ENCODE results near the gene BAIAP3. TPM values are rescaled to one million over a fixed set of nuclear protein-coding genes. Genes with fewer than 3 reads are reported as not detected.

Gene BAIAP3
- total RNA-seq, 2 experiments from 2014 or later: 0.24 to 0.63 TPM

GRCh38 chr16:1338855-1339675 is 5.6 kb downstream of the BAIAP3 start:
- CTCF ChIA-PET: no interaction called here
- H3K27me3 Mint-ChIP-seq (ENCODE audit: low read depth): peaks cover 17% of the 10 kb centered on the region
- no peaks in the 10 kb centered on the region for H3K9me3 Mint-ChIP-seq (ENCODE audit: insufficient read depth)
- peaks cover 17% of the 10 kb centered on the region for H3K4me1 Mint-ChIP-seq (ENCODE audit: low read depth)
- no peak overlapping the region for H3K4me3 Mint-ChIP-seq
- DNase-seq (no peak), ATAC-seq (no peak)
- H3K27ac Mint-ChIP-seq: no peak overlapping the region
- POLR2A ChIA-PET: no interaction called here
- H3K36me3 Mint-ChIP-seq (ENCODE audit: low read depth): no peaks in the 10 kb centered on the region

- no peak for DNase-seq
Observed at GRCh38 chr16:1340730-1341494, 7.5 kb downstream of the BAIAP3 start.

GRCh38 chr16:1341495-1342420 is 8.3 kb downstream of the BAIAP3 start:
- Mint-ChIP-seq H3K36me3 (ENCODE audit: low read depth) (no peaks in the 10 kb centered on the region), H3K9me3 (ENCODE audit: insufficient read depth) (no peaks in the 10 kb centered on the region), H3K27me3 (ENCODE audit: low read depth) (no peaks in the 10 kb centered on the region), H3K4me3 (peak overlapping the region; percentile 72), H3K4me1 (ENCODE audit: low read depth) (peaks cover 17% of the 10 kb centered on the region), H3K27ac (peak overlapping the region; percentile 81)
- POLR2A ChIA-PET: interaction anchor here (0.6 to 1.6 kb wide), 3 partner anchors 10 to 30 kb away, joined by 3 to 6 read pairs (median 5); no protein-coding TSS in a partner anchor
- no peak for DNase-seq
- CTCF ChIA-PET: interaction anchor here (1.5 kb wide), 1 partner anchor 10 kb away, joined by 8 read pairs; no protein-coding TSS in a partner anchor
- no peak for ATAC-seq

More at GRCh38 chr16:1340730-1341494, 7.5 kb downstream of the BAIAP3 start:
- ChIA-PET CTCF (no interaction called here), POLR2A (no interaction called here)
- peaks cover 5% of the 10 kb centered on the region for H3K27me3 Mint-ChIP-seq (ENCODE audit: low read depth)
- H3K9me3 Mint-ChIP-seq (ENCODE audit: insufficient read depth): no peaks in the 10 kb centered on the region
- ATAC-seq: no peak
- H3K4me3 Mint-ChIP-seq: no peak overlapping the region
- H3K27ac Mint-ChIP-seq: peak overlapping the region; percentile 34
- H3K36me3 Mint-ChIP-seq (ENCODE audit: low read depth): no peaks in the 10 kb centered on the region
- peaks cover 17% of the 10 kb centered on the region for H3K4me1 Mint-ChIP-seq (ENCODE audit: low read depth)

GRCh38 chr16:1342526-1343427 is 9.3 kb downstream of the BAIAP3 start:
- POLR2A ChIA-PET: interaction anchor here (1.0 to 1.6 kb wide), 4 partner anchors 11 to 78 kb away, joined by 4 to 6 read pairs (median 4); partner anchors contain the start of gene UBE2I
- CTCF ChIA-PET: interaction anchor here (1.2 to 1.5 kb wide), 2 partner anchors 11 to 42 kb away, joined by 4 to 8 read pairs; no protein-coding TSS in a partner anchor
- ATAC-seq (peak; percentile 95), DNase-seq (peak; percentile 98)
- Mint-ChIP-seq H3K4me3 (peak overlapping the region; percentile 72), H3K9me3 (ENCODE audit: insufficient read depth) (no peaks in the 10 kb centered on the region), H3K27me3 (ENCODE audit: low read depth) (no peaks in the 10 kb centered on the region), H3K4me1 (ENCODE audit: low read depth) (peaks cover 17% of the 10 kb centered on the region), H3K36me3 (ENCODE audit: low read depth) (no peaks in the 10 kb centered on the region), H3K27ac (peak overlapping the region; percentile 81)

- Mint-ChIP-seq H3K27me3 (ENCODE audit: low read depth) (no peaks in the 10 kb centered on the region), H3K9me3 (ENCODE audit: insufficient read depth) (no peaks in the 10 kb centered on the region), H3K4me1 (ENCODE audit: low read depth) (peaks cover 17% of the 10 kb centered on the region), H3K4me3 (peak overlapping the region; percentile 72), H3K36me3 (ENCODE audit: low read depth) (no peaks in the 10 kb centered on the region), H3K27ac (peak overlapping the region; percentile 81)
- POLR2A ChIA-PET: interaction anchor here (1.0 to 1.6 kb wide), 3 partner anchors 12 to 78 kb away, joined by 4 to 6 read pairs (median 4); partner anchors contain the start of gene UBE2I
- DNase-seq: no peak
- ATAC-seq: no peak
- CTCF ChIA-PET: interaction anchor here (1.2 to 1.5 kb wide), 2 partner anchors 12 to 43 kb away, joined by 4 to 8 read pairs; no protein-coding TSS in a partner anchor
Observed at GRCh38 chr16:1343428-1344242, 10.2 kb downstream of the BAIAP3 start.

- Mint-ChIP-seq H3K27me3 (ENCODE audit: low read depth) (no peaks in the 10 kb centered on the region), H3K27ac (no peak overlapping the region), H3K4me1 (ENCODE audit: low read depth) (peaks cover 17% of the 10 kb centered on the region), H3K36me3 (ENCODE audit: low read depth) (no peaks in the 10 kb centered on the region), H3K4me3 (no peak overlapping the region), H3K9me3 (ENCODE audit: insufficient read depth) (no peaks in the 10 kb centered on the region)
- POLR2A ChIA-PET: no interaction called here
- DNase-seq: no peak
- ATAC-seq: no peak
- CTCF ChIA-PET: interaction anchor here (1.1 kb wide), 1 partner anchor 21 kb away, joined by 3 read pairs; no protein-coding TSS in a partner anchor
Observed at GRCh38 chr16:1344499-1344898, 11.1 kb downstream of the BAIAP3 start.

- Mint-ChIP-seq H3K27me3 (ENCODE audit: low read depth) (no peaks in the 10 kb centered on the region), H3K36me3 (ENCODE audit: low read depth) (no peaks in the 10 kb centered on the region), H3K27ac (no peak overlapping the region), H3K9me3 (ENCODE audit: insufficient read depth) (no peaks in the 10 kb centered on the region), H3K4me1 (ENCODE audit: low read depth) (peaks cover 19% of the 10 kb centered on the region), H3K4me3 (no peak overlapping the region)
- ATAC-seq (no peak), DNase-seq (no peak)
- ChIA-PET POLR2A (no interaction called here), CTCF (interaction anchor here (1.1 kb wide), 1 partner anchor 20 kb away, joined by 3 read pairs; no protein-coding TSS in a partner anchor)
Observed at GRCh38 chr16:1345087-1345486, 11.6 kb downstream of the BAIAP3 start.

- ChIA-PET POLR2A (interaction anchor here (0.9 kb wide), 1 partner anchor 38 kb away, joined by 3 read pairs; no protein-coding TSS in a partner anchor), CTCF (no interaction called here)
- no peaks in the 10 kb centered on the region for H3K27me3 Mint-ChIP-seq (ENCODE audit: low read depth)
- no peak overlapping the region for H3K27ac Mint-ChIP-seq
- no peaks in the 10 kb centered on the region for H3K36me3 Mint-ChIP-seq (ENCODE audit: low read depth)
- DNase-seq (no peak), ATAC-seq (no peak)
- H3K9me3 Mint-ChIP-seq (ENCODE audit: insufficient read depth): no peaks in the 10 kb centered on the region
- H3K4me3 Mint-ChIP-seq: no peak overlapping the region
- H3K4me1 Mint-ChIP-seq (ENCODE audit: low read depth): peaks cover 26% of the 10 kb centered on the region
Observed at GRCh38 chr16:1345651-1346421, 12.4 kb downstream of the BAIAP3 start.

- DNase-seq: no peak
- H3K4me3 Mint-ChIP-seq: no peak overlapping the region
- POLR2A ChIA-PET: interaction anchor here (0.9 kb wide), 1 partner anchor 37 kb away, joined by 3 read pairs; no protein-coding TSS in a partner anchor
- CTCF ChIA-PET: interaction anchor here (1.9 kb wide), 1 partner anchor 17 kb away, joined by 7 read pairs; no protein-coding TSS in a partner anchor
- no peaks in the 10 kb centered on the region for H3K9me3 Mint-ChIP-seq (ENCODE audit: insufficient read depth)
- H3K4me1 Mint-ChIP-seq (ENCODE audit: low read depth): peaks cover 26% of the 10 kb centered on the region
- no peak overlapping the region for H3K27ac Mint-ChIP-seq
- ATAC-seq: no peak
- H3K36me3 Mint-ChIP-seq (ENCODE audit: low read depth): no peaks in the 10 kb centered on the region
- H3K27me3 Mint-ChIP-seq (ENCODE audit: low read depth): no peaks in the 10 kb centered on the region
Observed at GRCh38 chr16:1346422-1347285, 13.2 kb downstream of the BAIAP3 start.
